Activated CD4-positive, alpha-beta T cell treated with anti-CD3 and anti-CD28 coated beads for 1 hour (primary cell): ENCODE data around the gene CDH22.

Experiments used
- DNase-seq: peaks from one replicate; pipeline ENCODE4 v3.0.0-alpha.2; 2020

The CDH22 gene

DNA sequence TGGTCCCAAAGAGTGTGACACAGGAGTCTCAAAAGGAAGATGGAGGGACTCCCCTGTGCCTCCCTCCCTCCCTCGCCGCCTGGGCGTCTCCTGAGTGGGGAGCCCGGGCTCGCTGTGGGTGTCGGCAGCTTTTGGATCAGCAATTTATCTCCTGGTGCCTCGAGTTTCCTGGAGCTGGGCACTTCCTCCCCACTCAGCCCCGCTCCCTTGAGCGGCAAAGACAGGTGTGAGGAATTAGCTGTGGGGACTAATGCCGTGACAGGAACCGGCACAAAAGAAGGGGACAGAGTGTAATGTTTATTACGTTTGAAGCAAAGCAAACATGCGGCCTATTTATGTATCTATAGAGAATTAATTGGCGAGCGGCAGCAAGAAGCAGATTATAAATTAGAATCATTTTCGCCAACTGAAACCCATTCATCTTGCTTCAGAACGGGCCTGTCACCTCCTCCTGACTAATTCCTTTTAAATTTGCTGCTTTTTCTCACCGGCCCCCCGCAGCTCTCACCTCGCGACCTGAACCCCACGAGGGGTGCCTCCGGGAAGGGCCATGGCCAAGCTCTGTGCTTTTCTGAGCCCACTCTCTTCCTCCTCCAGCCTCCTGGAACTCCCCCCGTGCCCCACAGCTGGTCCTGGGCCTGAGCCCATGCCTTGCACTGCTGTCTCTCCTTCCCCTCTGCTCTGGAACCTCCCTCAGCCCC is 8.8 kb upstream of the CDH22 start:
- no peak for DNase-seq

DNA sequence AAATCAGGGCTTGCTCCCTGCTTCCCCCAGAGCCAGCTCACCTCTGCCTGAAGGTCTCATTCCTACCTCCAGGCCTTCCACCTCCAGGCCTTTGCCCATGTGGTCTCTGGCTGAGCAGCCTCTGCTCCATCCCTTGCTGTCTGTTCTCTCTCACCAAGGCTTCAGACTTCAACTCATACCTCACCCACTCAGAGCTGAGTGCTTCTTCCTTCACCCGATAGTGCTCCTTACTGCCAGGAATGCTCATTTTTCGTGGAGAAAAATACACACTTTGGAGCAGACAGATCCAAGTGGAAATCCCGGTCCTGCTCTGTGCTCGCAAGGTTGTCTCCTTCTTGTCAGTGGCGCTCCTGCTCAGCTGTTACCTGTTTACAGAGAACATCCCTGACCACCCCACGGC is 7.0 kb upstream of the CDH22 start:
- no peak for DNase-seq

DNA sequence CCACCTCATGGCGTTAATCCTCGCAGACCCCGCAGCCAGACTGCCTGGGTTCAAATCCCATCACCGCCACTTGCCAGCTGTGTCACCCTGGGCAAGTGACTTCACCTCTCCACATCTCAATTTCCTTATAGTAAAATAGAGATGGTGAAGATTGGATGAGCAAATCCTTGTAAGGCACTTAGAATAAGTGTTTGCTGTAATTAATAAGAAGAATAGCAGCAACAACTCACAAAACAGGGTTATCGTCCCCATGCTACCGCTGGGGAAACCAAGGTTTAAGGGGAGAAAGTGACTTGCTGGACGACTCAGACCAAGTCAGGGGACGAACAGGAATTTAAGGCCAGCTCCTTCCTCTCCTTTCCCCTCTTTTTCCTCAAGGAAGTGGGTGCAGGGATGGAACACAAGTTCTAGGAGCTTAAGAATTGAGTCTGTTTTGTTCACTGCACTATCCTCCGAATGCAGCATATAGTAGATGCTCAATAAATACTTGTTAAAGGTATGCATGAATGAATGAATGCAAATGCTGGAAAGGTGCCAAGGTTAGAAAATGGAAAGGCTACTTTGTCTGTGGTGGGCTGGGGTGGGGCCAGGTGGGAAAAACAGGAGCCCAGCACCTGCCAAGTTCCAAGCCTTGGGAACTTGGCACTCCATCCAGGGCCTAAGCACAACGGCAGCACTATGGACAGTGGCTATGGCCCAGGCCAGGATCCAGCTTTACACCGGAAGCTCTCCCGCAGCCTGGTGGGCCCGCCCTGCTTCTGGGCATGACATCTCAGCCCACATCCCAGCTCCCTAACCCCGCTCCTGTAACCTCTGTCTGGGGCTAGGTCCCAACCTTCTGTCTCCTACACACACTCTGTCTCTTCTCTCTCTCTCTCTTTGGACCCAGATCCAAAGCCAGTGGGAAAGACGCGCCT is 4.9 kb upstream of the CDH22 start:
- DNase-seq, result no peak

DNA sequence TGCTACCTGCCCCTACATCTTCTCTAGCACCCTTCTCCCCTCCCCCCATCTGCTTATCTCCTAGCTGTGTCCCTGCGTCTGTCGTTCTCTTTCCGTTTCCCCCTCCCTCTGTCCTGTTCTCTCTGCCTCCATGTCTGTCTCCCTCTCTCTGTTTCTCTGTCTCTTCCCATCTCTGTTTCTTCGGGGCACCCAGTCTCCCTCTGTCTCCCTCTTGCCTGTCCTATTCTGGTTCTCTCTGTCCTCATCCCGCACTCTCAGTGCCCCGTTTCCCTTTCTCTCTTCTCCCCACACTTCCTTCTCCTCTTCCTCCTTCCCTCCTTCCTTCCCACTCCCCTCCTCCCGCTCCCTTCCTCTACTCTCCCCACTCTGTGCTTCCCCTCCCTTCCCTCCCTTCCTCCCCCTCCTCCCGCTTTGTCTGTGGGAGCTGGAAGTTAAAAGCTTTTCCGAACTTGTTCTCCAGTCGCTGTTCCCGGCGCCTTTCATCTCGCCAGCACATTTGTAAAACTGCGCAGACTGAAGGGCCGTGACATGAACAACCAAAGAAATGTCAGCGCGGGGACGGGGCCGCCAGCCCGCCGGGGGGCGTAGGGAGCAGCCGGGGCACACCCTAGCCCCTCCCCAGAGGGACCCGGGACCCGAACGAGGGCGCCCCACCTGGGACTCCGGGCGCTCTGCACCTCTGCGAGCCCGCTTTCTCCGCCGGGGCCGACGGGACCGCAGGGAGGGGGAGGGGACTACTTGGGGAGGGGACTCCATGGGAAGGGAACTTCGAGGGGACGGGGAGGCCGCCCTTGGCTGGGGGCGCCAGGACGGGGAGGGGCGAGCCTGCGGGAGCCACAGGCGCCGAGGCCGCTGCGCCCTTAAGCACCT is 4.0 kb upstream of the CDH22 start:
- no peak for DNase-seq

DNA sequence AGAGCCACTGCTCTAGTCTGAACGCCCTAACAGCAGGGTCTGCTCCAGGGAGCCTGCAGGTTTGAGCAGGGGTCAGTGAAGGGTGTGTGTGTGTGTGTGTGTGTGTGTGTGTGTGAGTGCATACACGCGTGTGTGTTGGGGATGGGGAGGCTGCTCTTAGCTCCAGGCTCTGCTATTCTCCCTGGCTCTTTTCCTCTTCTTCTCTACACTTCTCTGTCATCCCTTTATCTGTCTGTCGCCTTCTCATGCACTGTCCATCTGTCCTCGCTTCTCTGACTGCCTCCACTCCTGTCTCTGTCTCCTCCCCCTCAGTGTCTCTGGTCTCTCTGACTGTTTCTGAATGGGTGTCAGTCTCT is 3.4 kb upstream of the CDH22 start:
- DNase-seq, result no peak

DNA sequence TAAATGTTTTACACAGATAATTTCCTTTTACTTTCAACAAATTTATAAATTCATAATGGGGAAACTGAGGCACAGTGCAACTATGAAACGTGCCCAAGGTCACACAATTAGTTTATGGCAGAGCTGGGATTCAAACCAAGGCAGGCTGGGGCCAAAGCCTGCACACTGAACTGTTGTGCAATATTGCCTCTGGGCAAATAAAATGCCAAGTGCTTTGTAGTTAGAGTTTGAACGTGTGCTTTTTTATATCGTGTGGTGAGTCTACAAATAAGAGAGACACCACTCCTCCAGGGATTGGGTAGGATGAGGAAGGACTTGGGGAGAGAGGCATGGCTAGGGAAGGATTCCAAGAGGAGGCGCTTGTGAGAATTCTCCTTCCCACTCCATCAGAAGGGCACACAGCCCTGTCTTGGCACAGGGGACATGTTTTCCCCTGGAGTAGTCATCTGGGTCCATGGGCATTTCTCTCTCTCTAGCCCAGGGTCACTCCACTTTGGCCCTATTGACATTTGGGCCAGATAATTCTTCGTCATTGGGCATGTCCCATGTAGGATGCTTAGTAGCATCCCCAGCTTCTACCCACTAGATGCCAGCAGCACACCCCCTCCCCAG is 2.8 kb upstream of the CDH22 start:
- DNase-seq, result no peak

DNA sequence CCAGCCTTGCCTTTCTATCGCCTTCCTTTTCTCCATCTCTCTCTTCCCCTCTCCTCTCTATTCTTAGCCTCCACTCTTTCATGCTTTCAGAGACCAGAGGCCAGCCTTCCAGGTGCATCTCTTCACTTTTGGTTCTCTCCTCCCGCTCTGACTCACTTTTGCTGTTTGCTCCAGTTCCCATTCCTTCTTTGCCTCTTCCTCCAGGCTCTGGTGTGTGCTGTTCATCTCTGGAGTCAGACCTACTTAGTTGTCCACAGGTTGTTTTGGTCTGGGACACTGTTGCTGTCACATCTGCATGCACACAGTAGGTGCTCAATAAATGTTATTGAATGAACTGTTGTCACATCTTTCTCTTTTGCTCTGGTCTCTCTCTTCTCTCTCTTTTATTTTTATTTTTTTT is 1.6 kb upstream of the CDH22 start:
- no peak for DNase-seq

DNA sequence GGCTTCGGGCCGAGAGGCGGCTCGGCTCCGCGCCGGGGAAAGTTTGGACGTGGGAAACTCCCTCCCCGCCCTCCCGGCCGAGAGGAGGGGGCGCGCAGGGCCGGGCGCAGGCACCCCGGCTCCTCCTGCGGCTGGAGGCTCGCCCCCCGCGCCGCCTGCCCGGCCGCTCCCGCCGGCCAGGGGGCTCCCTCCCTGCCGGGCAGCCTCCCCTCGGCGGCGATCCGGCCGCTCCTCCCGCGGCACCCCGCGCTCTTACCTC is 370 bp downstream of the CDH22 start:
- no peak for DNase-seq

DNA sequence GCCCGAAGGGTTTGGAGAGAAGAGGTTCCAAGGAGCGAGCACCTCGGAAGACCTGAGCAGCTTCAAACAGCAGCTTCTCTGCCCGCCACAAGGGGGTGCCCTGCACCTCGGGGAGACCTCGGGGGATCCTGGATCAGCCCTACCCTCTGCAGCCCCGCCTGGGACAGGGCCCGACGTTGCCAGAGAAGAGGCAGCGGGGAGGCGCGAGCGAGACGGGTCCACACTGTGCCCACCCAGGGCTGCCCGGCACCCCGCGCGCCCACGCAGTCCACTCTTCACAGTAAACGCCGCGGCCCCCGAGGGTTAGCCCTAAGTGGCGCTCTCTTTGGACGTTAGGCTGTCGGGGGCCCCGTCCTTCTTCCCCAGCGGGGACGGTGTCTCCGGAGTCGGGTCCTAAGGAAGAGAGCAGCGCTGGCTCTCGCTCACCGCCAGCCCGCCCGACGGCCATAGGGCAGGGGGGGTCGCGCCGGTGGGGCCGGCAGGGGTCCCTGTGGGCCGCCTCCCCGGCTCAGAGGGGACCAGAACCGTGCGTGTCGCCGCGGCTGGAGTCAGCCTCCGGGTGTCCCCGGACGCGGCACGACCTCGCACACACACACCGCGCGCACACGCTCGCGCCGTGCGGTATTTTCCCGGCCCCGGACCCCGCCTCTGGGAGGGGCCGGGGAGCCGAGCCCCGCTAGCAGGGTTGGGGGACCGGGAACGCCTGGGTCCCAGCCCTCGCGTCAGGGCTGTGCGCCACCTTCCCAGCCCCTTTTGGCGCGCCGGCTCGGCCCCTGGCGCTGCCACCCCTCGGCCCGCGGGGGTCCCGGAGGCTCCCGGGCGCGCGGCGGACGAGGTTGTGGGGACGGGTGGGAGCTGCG is 929 bp downstream of the CDH22 start:
- peak; percentile 64 for DNase-seq

DNA sequence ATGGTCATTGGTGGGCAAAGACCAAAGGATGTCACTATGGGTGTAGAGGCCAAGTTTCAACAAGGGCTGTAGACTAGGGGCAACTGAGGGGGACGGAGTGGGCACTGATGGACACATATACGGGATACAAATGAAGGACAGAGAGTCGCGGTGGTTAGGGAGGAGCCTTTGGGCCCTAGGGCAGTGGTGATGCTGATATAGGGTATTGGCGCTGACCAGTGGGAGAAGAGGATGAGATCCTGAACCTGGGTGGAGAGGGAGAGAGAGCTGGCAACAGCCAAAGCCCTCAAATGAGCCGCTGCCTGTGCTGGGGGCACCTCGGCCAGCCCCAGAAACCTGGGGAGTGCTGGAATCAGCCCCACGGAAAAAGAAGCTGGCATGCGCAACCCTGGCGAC is 1.6 kb downstream of the CDH22 start:
- no peak for DNase-seq

DNA sequence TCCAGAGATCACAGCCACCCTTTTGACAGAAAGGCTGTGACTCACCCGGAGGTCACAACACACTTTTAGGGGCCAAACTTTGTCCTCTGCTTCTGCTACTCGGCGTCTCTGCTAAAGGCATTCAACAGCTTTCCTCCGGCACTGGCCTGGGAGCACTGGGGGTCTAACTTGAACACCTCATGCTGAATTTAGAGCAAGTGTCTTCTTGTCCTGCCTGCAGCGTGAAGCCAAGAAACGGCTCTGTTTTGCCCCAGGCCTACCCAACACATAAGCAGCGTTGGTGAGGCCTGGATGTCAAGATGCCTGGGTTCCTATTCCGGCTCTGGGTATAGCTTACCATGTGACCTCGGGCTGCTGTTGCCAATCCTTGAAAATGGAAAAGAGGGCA is 2.3 kb downstream of the CDH22 start:
- DNase-seq, result no peak

DNA sequence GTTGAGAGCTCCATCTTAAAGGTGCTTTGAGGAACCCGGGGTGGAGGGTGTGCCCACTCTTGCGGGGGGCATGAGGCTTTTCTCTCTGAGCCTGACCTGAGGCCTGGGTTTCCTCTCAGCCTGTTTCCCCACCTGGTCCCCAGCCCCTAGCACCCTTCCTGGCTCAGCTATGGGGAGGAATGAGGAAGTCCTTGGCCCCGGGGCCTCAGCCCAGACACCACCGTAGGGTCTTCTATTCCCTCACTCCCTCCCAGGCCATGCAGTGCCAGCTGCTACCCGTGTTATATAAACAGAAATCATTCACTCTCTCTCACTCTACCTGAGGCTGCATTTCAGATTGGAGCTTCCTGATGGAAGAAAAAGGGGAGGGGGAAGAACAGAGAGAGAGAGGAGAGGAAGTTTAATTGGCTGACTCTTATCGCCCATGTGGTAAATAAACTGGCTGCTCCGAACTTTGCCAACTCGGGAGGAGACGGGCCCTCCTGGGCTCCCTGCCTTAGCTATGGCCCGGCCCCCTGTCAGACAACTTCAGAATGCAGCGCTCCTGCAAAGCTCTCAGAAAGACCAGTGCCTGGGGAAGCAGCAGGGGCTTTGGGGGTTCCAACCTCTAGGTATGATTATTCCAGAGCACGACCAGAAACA is 2.8 kb downstream of the CDH22 start:
- DNase-seq, result no peak

DNA sequence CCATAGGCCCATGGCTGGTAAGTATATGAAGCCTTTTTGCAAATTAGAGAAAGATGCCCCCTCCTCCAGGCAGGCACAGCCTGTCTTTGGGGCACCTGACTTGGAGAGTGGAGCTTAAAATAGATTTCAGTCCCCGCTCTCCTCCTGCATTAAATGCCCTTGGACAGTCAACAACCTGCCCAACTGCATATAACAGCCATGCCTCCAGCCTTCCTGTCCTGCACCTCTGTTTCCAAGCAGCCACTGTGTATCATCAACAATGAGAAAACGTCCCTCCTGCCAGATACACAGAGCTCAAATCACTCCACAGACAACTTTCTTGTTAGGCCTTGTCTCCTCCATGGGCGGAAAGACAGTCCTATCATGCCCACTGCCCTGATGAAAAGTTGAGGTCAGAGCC is 3.4 kb downstream of the CDH22 start:
- no peak for DNase-seq

DNA sequence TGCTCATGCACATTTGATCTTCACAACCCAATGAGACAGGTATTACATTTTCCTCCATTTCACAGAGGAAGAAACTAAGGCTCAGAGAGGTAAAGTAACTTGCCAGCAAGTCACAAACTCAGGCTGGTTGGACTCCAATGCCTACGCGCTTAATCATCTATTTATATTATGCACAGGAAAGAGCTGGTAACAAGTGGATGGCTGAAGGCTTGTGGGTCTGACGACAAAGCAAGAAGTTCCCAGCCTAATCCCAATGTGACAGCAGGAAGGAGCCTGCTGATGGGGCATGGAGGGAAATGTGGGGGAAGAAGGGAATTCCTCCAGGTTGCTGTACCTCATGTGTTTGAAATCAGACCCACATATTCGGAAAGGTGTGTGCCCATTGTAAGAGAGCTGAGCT is 3.9 kb downstream of the CDH22 start:
- no peak for DNase-seq

DNA sequence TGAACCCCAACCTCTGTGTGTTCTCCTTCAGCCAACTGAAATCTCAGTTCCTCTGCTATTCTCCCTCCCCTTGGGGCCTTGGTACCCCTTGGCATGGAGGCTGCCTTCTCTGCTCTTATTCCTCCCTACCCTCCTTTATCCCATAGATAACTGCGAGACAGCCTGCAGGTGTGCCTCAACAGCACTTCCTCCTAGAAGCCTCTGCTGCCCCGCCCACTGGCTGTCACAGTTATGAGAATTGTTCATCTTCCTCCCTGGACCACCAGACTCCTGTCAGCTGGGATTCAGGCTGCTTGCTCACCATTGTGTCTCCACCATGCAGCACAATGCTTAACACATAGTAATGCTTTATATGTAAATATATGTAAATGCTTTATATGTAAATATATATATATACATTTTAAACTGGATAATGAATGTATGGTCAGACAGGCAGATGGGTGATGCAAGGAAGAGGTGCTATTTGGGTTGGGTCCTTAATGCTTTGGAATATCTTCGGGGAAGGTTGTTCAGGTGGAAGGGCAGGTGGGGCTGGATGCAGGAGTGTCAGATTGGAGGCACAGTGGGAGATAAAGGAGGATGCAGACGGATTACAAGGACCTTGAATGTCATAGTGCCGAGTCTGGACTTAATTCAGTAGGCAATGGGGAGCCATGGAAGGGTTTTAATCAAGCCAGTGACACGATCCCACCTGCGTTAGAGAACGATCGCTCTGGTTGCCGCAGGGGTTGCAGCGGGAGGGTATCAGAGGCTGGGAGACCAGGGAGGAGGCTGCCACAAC is 4.9 kb downstream of the CDH22 start:
- DNase-seq, result no peak

DNA sequence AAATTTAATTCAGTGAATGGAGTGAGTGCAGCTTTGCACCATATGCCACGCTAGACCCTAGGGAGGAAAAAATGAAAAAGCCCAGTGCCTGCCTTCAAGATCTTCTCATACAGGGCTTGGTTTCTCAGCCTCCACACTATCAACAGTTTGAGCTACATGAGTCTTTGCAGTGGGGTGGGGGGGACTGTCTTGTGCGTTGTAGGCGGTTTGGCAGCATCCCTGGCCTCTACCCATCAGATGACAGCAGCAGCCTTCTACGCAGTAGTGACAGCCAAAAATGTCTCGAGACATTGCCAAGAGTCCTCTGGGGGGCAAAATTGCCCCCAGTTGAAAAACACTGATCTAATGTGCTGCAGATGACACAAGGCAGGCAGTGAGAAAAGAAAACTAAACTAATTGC is 6.2 kb downstream of the CDH22 start:
- DNase-seq, result no peak

DNA sequence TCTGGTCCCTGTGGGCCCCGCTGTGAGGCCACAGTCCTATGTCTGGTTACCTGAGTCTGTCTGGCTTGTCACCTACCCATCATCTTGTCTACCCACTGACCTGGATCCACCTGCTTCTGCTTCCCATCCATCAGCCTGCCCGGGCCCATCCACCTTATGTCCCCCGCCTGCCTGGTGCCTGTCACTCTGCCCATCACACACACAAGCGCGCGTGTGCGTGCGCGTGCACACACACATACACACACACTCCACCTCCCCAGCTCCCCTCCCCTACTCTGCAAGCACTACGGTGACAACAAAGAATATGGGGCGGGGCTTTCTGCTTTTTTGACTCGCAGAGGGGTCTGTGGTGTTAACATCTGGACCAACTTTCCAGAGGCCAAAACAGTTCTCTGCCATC is 8.0 kb downstream of the CDH22 start:
- no peak for DNase-seq

DNA sequence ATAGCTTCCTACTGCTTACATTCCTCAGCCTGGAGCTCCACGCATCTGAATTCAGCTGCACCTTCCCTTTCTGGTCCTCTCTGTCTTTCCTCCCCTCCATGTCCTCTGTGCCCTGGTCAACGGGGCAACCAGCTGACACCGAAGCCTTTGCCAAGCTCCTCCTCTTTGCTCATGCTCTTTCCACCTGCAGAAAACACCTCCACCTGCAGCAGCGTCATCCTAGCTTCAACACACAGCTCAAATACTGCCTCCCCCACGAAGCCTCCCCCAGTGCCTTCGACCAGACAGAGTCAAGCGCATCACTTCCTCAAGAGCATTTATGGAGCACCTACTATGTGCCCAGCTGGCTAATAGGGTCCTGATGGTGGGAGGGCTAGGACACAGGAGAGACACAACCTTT is 9.2 kb downstream of the CDH22 start:
- DNase-seq, result no peak

DNA sequence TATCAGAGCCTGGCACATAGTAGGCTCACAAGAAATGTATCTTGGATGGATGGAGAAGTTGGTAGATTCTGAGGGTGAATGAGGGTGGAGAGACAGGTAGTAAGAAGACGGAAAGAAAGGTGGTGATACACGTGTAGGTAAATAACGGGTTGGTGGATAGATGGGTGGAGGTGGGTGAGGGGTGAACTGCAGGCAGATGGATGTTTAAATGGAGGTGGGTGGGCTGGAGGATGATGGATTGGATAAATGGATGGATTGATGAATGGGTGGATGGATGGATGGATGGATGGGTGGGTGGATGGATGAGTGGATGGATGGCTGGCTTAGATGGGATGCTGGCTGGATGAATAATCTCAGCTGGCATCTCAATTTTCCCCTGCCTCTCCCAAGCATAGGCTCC is 9.9 kb downstream of the CDH22 start:
- DNase-seq, result no peak

DNA sequence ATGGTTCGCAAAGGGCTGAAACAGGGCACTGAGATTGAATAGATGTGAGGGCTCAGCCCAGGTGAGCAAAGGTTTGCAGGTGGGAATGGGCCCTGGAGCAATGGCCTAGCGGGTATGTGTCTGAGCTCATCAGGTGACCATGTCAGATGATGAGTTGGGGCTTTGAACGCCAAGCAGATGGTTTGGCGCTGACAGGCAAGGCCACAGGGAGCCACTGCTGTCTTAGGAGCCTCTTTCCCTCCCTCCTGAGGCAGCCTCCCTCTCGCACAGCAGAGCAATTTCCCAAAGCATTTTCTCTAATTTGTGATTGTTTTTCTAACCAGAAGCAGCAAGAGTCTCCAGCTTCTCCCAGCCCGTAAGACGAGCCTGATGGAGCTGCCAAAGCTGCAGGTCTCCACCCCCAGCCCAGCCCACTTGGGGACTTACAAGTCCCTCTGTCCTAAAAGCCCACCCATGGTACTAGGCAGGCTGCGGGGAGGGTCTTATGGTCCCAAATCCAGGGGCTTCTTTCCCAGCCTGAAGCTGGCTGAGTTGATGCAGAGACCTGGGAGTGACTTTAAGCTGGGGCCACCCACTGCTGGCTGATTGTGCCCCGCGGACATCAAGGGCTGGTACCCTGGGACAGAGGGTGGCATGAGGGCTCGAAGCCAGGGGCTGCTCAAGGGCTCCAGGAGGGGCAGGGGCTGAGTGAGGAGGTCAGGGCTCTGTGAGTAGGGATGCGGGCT is 11.6 kb downstream of the CDH22 start:
- no peak for DNase-seq
